ENCODE data around the gene HAPLN1.

- TF ChIP-seq CTCF (conservative IDR thresholded peaks at IDR 0.05; ENCODE audit: low read depth, low read length) (no peak), EZH2 (IDR thresholded peaks at IDR 0.05; ENCODE audit: low read length, unreplicated experiment) (no peak)
Measured at GRCh38 chr5:83645936-83646335, 74.7 kb downstream of the HAPLN1 start.

Measured in PC-3 (cell line).